22Rv1 (cell line): ENCODE data around the gene POR.

Experiments
- CTCF ChIP-seq: fragments of 450-650 bp; IDR thresholded peaks from 2 replicates; pipeline ENCODE4 v1.5.1; 2017; ENCODE audit warnings: mild to moderate bottlenecking
- ZFX ChIP-seq: fragments of 450-650 bp; IDR thresholded peaks from 2 replicates; pipeline ENCODE4 v1.6.1; 2017; ENCODE audit warnings: antibody characterized with exemption, borderline replicate concordance

- TF ChIP-seq CTCF (no peak), ZFX (no peak)
Observed at GRCh38 chr7:76008156-76008687, 93.3 kb downstream of the POR start.
